Ecto neural progenitor cell (in vitro differentiated cells): ENCODE measurements around the gene ANTXR1.

Source experiments
- DNase-seq: peaks from one replicate; pipeline ENCODE4 v3.0.0-alpha.2; 2018; ENCODE audit warnings: low spot score

The ANTXR1 gene

DNA sequence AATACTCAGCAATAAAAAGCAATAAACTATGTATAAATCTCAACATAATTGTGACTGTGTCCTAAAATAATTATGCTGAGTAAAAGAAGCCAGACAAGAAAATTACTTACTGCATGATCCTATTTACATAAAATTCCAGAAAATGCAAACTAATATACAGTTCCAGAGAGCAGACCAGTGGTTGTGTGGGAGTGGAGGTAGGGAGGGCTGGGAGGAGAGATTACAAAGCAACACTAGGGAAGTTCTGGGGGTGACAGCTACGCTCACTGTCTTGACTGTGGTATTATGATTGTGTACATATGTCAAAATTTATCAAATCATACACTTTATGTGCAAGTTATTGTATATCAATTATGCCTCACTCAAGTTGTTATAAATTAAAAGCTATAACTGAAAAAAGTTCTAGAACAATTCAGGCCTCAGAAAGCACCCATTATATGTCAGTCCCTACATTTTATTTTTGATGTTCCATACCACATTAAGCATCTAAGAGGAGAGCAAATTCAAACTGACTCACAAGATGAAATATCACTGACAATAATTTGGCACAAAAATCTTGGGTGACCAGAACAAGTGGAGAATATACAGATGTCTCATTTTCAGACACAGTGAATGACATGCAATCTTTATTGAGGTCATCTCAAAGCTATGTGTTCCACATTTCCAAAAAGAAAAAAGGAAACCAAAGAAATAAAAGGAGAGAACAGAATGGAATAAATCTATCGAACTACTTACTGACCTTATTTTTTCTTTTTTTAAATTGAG is 85.1 kb downstream of the ANTXR1 start:
- no peak for DNase-seq

GRCh38 chr2:69099541-69099940 is 86.6 kb downstream of the ANTXR1 start:
- no peak for DNase-seq

DNA sequence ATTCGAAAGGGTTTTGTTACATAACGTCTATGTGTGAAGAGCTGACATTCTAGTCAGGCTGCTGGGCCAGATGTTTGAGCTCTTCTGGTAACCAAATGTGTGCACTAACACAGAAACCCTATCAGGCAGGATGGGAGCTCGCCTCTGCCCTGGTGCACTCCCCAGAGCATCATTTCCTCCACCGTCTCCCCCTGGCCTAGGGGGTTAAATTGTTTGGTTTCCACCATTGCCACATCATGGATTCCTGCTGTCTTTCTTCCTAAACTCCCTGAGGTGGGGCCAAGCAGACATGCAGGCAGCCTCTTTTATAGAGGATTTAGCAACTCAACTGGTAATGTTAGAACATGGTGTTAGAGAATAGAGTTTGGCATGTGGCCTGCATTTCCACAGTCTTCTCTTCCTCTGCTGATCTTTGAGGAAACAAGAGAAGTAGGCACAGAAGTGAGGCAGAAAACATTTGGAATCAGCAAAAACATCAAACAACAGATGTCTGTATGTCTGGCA is 87.3 kb downstream of the ANTXR1 start:
- no peak for DNase-seq

DNA sequence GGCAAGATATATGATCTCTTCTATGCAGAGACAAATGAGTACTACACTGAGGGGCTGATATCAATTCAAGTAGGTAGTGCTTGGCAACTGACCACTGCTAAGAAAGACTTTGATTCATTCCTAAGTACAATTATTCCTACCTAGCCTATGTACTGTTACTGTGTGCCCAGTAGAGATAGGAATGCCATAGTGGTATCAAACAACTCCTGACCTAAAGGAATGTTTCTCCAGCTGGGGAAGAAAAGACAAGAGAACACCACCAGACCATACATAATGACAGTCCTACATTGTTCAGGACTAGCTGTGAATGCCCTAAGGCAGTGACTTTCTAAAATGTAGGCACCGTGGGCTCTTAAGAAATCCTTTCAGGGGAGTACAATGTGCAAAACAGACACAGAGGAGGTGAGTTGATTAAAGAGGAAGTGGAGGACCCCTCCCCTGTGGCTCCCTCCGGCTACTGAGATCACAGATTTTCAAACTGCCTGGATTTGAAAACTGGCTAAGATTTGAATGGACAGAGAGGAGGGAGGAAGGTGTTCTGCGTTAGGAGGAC is 89.1 kb downstream of the ANTXR1 start:
- no peak for DNase-seq

- DNase-seq = no peak
These were observed 90.4 kb downstream of the ANTXR1 start for GRCh38 chr2:69103419-69103818.

DNA sequence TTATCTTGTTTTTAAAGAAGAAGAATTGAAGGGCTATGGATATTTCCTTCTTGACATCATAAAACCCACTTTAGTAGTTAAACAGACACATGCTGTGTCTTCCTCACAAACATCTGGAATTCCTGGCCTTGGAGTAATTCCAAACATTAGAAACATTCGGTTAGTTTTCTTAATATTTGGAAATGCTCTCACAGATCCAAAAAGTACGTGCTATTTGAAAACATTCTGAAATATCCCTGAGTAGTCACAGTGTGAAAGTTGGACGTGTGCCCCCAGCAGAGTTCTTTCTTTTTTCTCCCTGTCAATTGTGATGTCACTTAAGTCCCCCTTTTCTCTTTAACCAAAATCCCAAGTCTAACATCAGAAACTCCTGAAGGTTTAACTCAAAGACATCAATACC is 91.3 kb downstream of the ANTXR1 start:
- no peak for DNase-seq

- no peak for DNase-seq
These were observed 96.3 kb downstream of the ANTXR1 start for GRCh38 chr2:69109255-69109654.

DNA sequence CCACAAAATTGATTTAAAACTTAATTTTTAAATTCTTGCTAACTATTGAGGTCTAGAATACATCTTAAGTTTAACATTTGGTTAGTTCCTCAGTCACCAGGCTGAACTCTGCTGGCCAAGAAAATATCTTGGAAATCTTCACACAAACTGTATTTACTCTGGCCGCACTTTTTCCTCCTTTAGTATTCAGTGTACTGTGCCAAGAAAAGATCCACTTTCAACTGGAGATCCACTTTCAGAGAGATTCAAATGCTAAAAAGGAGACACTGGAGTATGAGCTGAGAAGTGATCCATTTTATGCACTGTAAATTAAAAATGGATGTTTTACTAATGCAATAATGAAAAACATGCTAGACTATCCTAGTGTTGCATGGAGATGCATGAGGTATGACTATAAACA is 98.1 kb downstream of the ANTXR1 start:
- no peak for DNase-seq

- no peak for DNase-seq
These were observed 100.6 kb downstream of the ANTXR1 start for GRCh38 chr2:69113627-69114026.

DNA sequence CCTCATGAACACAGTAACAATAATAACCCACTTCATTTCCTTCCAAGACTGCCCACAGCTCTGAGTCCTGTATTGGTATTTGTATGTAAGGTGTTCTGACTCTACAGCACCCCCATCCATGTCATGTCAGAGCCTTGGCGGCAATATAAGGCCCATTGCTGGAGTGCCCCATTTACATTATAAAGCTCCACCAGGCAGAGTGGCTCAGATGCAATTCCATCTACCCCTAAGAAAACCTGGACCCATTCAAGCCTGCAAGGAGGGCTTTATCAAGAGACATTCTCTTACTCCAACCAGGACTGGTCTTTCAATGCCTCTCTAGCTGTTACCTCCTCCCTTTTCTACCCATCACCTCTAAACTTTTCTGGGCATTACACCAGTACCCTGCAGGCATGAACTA is 101.6 kb downstream of the ANTXR1 start:
- no peak for DNase-seq

GRCh38 chr2:69116438-69116837 is 103.5 kb downstream of the ANTXR1 start:
- DNase-seq = no peak

GRCh38 chr2:69118609-69119008 is 105.6 kb downstream of the ANTXR1 start:
- DNase-seq = no peak

GRCh38 chr2:69119104-69119894 is 106.3 kb downstream of the ANTXR1 start:
- no peak for DNase-seq

DNA sequence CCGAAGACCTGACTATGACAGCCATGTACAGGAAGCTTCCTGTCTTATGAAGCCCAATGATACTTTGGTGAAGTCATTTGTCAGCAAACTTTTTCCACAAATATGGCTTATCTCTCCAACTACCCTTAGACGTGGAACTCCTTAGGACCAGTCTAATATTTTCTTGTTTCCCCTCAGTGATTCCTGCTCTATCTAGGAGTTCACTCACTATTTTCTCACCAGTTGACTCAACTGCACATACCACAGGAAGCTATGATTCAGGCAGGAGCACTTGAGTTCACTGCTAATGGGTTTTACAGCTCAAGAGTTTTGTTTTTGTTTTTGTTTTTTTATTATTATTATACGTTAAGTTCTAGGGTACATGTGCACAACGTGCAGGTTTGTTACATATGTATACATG is 109.3 kb downstream of the ANTXR1 start:
- no peak for DNase-seq

GRCh38 chr2:69123182-69123581 is 110.2 kb downstream of the ANTXR1 start:
- DNase-seq = no peak

- no peak for DNase-seq
These were observed 111.4 kb downstream of the ANTXR1 start for GRCh38 chr2:69124343-69124742.

DNA sequence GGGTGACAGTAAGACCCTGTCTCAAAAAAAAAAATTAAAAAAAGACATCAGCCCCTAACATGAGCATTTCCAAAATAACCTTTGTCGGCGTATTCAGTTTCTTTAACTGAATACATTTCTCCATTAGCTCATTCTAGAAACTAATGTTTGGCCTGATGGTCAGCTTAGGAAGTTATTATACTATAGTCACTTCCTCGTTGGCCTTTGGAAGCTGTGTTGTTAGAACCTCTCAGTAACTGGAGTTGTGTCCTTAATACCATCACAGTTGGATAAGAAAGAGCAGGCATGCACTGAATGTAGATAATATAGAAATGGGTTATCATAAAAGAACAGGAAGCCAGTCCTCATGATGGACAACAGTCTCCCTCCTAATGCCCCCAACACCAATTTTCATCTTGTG is 112.8 kb downstream of the ANTXR1 start:
- DNase-seq = no peak

- DNase-seq = no peak
These were observed 113.4 kb downstream of the ANTXR1 start for GRCh38 chr2:69126341-69126740.

- no peak for DNase-seq
These were observed 118.5 kb downstream of the ANTXR1 start for GRCh38 chr2:69131452-69131851.

GRCh38 chr2:69131983-69132675 is 119.2 kb downstream of the ANTXR1 start:
- no peak for DNase-seq

- DNase-seq = no peak
These were observed 120.1 kb downstream of the ANTXR1 start for GRCh38 chr2:69132960-69133590.

- DNase-seq = no peak
These were observed 120.9 kb downstream of the ANTXR1 start for GRCh38 chr2:69133898-69134297.
